Muscle of leg (tissue), 16 donors: ENCODE measurements around the gene PCP4. TPM values are rescaled to one million over a fixed set of nuclear protein-coding genes. Genes with fewer than 3 reads are reported as not detected.
A peak's percentile ranks its signal among the peaks of the same experiment; 100 is the strongest.

Experiments
- DNase-seq: peaks from one replicate; pipeline ENCODE4 v3.0.0; 2013
- H3K27ac ChIP-seq: one replicate; pipeline ENCODE4 v1.5.1; 2013; ENCODE audit warnings: mild to moderate bottlenecking, low read length, control low read depth
- H3K27me3 ChIP-seq: one replicate; pipeline ENCODE4 v1.6.1; 2013; ENCODE audit warnings: low read length; ENCODE audit not compliant: control insufficient read depth, insufficient read depth
- H3K36me3 ChIP-seq: one replicate; pipeline ENCODE4 v1.6.1; 2013; ENCODE audit warnings: low read length; ENCODE audit not compliant: control insufficient read depth, insufficient read depth
- H3K4me1 ChIP-seq: one replicate; pipeline ENCODE4 v1.6.1; 2013; ENCODE audit warnings: low read length; ENCODE audit not compliant: control insufficient read depth, insufficient read depth
- H3K4me3 ChIP-seq: one replicate; pipeline ENCODE4 v1.5.1; 2013; ENCODE audit warnings: low read length, control low read depth
- H3K9me3 ChIP-seq: replicated peaks from 2 replicates; pipeline ENCODE4 v1.6.1; 2013; ENCODE audit warnings: low read depth, low read length; ENCODE audit not compliant: control insufficient read depth
- WGBS: methylation state at CpG from one replicate; pipeline ENCODE4 v1.1.5; 2013; ENCODE audit warnings: missing lambda C conversion rate; ENCODE audit not compliant: insufficient coverage; 5-methylcytosine and 5-hydroxymethylcytosine counted together
- long read RNA-seq, 11 donors: transcript quantifications; one replicate each; lab custom pipeline, GENCODE V29; 2026
- polyA plus RNA-seq, 8 donors: library from polyadenylated mRNA; unstranded; fragments of 120-200 nt; gene quantifications; one replicate each; pipeline versions ENCODE4 v1.2.1 to v1.2.3, GENCODE V29; 2013; ENCODE audit warnings: inconsistent platforms in 1 of 8, low replicate concordance in 1 of 8; ENCODE audit not compliant: insufficient read length in 8 of 8, insufficient read depth in 1 of 8
- total RNA-seq: library from RNA; stranded (reverse); fragments of 120-200 nt; gene quantifications from one replicate; pipeline ENCODE4 v1.2.4, GENCODE V29; 2013

Gene PCP4
- total RNA-seq (1.2 TPM), polyA plus RNA-seq (1 to 10 TPM in 4 of 8 donors, under 1 TPM in 4; 0.31 to 2.9 (median 1.1) TPM)
- long read RNA-seq, donor 1, partial matches to known transcripts = 0 of 3 reads
- long read RNA-seq, donor 1, other reads (novel, unspliced or antisense) = 0 of 3 reads
- long read RNA-seq, donor 2 = 0 reads
- long read RNA-seq, donor 3 = 0 reads
- long read RNA-seq, donor 4, partial matches to known transcripts = 0 of 1 reads
- long read RNA-seq, donor 4, other reads (novel, unspliced or antisense) = 0 of 1 reads
- long read RNA-seq, donor 5, partial matches to known transcripts = 9 of 13 reads
- long read RNA-seq, donor 5, other reads (novel, unspliced or antisense) = 0 of 13 reads
- long read RNA-seq, donor 6, partial matches to known transcripts = 0 of 1 reads
- long read RNA-seq, donor 6, other reads (novel, unspliced or antisense) = 0 of 1 reads
- long read RNA-seq, donor 7, partial matches to known transcripts = 0 of 2 reads
- long read RNA-seq, donor 7, other reads (novel, unspliced or antisense) = 0 of 2 reads
- long read RNA-seq, donor 8, partial matches to known transcripts = 0 of 1 reads
- long read RNA-seq, donor 8, other reads (novel, unspliced or antisense) = 0 of 1 reads
- long read RNA-seq, donor 9 = 0 reads
- long read RNA-seq, donor 10 = 0 reads
- long read RNA-seq, donor 11, partial matches to known transcripts = 0 of 1 reads
- long read RNA-seq, donor 11, other reads (novel, unspliced or antisense) = 0 of 1 reads

- Histone ChIP-seq H3K9me3 (no peaks in the 10 kb centered on the region), H3K36me3 (no peaks in the 10 kb centered on the region), H3K27me3 (peaks cover 21% of the 10 kb centered on the region), H3K4me3 (no peak within 1 kb of the TSS), H3K4me1 (no peaks in the 10 kb centered on the region), H3K27ac (no peak within 1 kb of the TSS)
- DNase-seq = peak; percentile 69
- 2% methylated on average over 11 of the region's 14 CpGs for WGBS
Measured at GRCh38 chr21:39867198-39867650, at the start of gene PCP4. Gene PCP4 (plus strand): TSS chr21:39867438. CDS start chr21:39867502, 64 bp downstream.

- no peaks in the 10 kb centered on the region for H3K36me3 ChIP-seq
Measured at GRCh38 chr21:39818557-39818956, 48.7 kb upstream of the PCP4 start.

GRCh38 chr21:39822042-39822441, 45.2 kb upstream of the PCP4 start:
- no peaks in the 10 kb centered on the region for H3K27me3 ChIP-seq
- H3K4me3 ChIP-seq = no peak overlapping the region
- WGBS = 55% methylated on average over 1 of the region's 3 CpGs
- no peaks in the 10 kb centered on the region for H3K4me1 ChIP-seq
- no peaks in the 10 kb centered on the region for H3K36me3 ChIP-seq
- H3K27ac ChIP-seq = no peak overlapping the region
- DNase-seq = no peak
- H3K9me3 ChIP-seq = no peaks in the 10 kb centered on the region

More at GRCh38 chr21:39818557-39818956, 48.7 kb upstream of the PCP4 start:
- Histone ChIP-seq H3K4me1 (no peaks in the 10 kb centered on the region), H3K27me3 (no peaks in the 10 kb centered on the region), H3K9me3 (no peaks in the 10 kb centered on the region), H3K27ac (no peak overlapping the region), H3K4me3 (no peak overlapping the region)
- WGBS = 82% methylated on average over 1 of the region's 2 CpGs
- DNase-seq = no peak

- H3K27ac ChIP-seq = no peak overlapping the region
- no peak for DNase-seq
- H3K4me1 ChIP-seq = no peaks in the 10 kb centered on the region
- H3K27me3 ChIP-seq = no peaks in the 10 kb centered on the region
- H3K36me3 ChIP-seq = no peaks in the 10 kb centered on the region
- 22% methylated on average over 1 of the region's 1 CpG for WGBS
- H3K9me3 ChIP-seq = no peaks in the 10 kb centered on the region
- H3K4me3 ChIP-seq = no peak overlapping the region
Measured at GRCh38 chr21:39825250-39825649, 42.0 kb upstream of the PCP4 start.

- no peak for DNase-seq
- Histone ChIP-seq H3K27ac (no peak overlapping the region), H3K36me3 (no peaks in the 10 kb centered on the region), H3K4me1 (no peaks in the 10 kb centered on the region), H3K4me3 (no peak overlapping the region), H3K9me3 (no peaks in the 10 kb centered on the region), H3K27me3 (peaks cover 2% of the 10 kb centered on the region)
- WGBS = no CpG with 5 or more reads among the region's 4 CpGs
Measured at GRCh38 chr21:39834543-39834942, 32.7 kb upstream of the PCP4 start.

GRCh38 chr21:39837861-39838359, 29.3 kb upstream of the PCP4 start:
- Histone ChIP-seq H3K4me1 (no peaks in the 10 kb centered on the region), H3K4me3 (no peak overlapping the region), H3K27me3 (peaks cover 2% of the 10 kb centered on the region), H3K36me3 (no peaks in the 10 kb centered on the region), H3K9me3 (no peaks in the 10 kb centered on the region), H3K27ac (no peak overlapping the region)
- WGBS = 100% methylated on average over 1 of the region's 4 CpGs
- no peak for DNase-seq

- H3K4me3 ChIP-seq = no peak overlapping the region
- peaks cover 2% of the 10 kb centered on the region for H3K4me1 ChIP-seq
- no peak overlapping the region for H3K27ac ChIP-seq
- H3K27me3 ChIP-seq = peaks cover 2% of the 10 kb centered on the region
- 66% methylated on average over 13 of the region's 22 CpGs for WGBS
- no peaks in the 10 kb centered on the region for H3K36me3 ChIP-seq
- peak; percentile 21 for DNase-seq
- no peaks in the 10 kb centered on the region for H3K9me3 ChIP-seq
Measured at GRCh38 chr21:39840373-39841097, 26.7 kb upstream of the PCP4 start.

GRCh38 chr21:39842741-39843459, 24.3 kb upstream of the PCP4 start:
- H3K27ac ChIP-seq = no peak overlapping the region
- WGBS = 80% methylated on average over 10 of the region's 14 CpGs
- H3K36me3 ChIP-seq = no peaks in the 10 kb centered on the region
- DNase-seq = no peak
- H3K27me3 ChIP-seq = peaks cover 2% of the 10 kb centered on the region
- no peaks in the 10 kb centered on the region for H3K9me3 ChIP-seq
- H3K4me1 ChIP-seq = peaks cover 2% of the 10 kb centered on the region
- H3K4me3 ChIP-seq = no peak overlapping the region

GRCh38 chr21:39843483-39843882, 23.8 kb upstream of the PCP4 start:
- Histone ChIP-seq H3K4me3 (no peak overlapping the region), H3K36me3 (no peaks in the 10 kb centered on the region), H3K27ac (no peak overlapping the region), H3K9me3 (no peaks in the 10 kb centered on the region), H3K4me1 (peaks cover 2% of the 10 kb centered on the region), H3K27me3 (no peaks in the 10 kb centered on the region)
- no peak for DNase-seq
- WGBS = 50% methylated on average over 1 of the region's 4 CpGs
